NCI-H1092 treated with DMSO at 0.1 percent for 48 hours (cell line): ENCODE data around the gene PDE7B.

Source experiments
- DNase-seq: peaks from one replicate; lab custom pipeline; 2025; lab: John Stamatoyannopoulos, UW

PDE7B gene

DNA sequence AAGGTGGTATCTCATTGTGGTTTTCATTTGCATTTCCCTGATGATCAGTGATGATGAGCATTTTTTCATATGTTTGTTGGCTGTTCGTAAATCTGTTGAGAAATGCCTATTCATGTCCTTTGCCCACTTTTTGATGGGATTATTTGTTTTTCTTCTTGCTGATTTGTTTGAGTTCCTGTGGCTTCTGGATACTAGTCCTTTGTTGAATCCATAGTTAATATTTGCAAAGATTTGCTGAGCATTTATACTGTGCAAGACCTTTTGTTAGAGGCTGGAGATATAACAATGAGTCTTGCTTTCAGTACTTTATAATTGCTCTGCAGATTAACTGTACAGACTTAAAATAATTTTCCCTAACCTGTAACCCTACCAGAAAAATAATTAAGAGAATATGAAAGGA is 35.6 kb downstream of the PDE7B start:
- DNase-seq = no peak

DNA sequence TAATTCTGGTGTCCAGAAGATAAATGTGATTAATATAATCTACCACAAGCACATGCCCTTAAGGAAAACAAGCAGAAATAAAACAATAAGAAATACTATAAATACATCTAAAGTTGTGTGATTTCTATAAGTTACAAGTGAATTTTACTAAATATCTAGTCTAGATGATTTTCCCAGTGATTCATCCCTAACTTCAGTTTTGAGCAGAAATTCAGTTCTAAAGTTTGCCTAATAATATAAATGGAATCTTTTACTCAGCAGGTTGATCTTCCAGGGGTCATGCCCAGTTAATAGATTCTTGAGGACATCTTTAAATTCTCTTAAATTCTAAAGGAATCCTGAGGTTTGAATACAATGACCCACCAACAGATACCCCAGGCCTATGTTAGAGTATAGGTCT is 37.3 kb downstream of the PDE7B start:
- no peak for DNase-seq

DNA sequence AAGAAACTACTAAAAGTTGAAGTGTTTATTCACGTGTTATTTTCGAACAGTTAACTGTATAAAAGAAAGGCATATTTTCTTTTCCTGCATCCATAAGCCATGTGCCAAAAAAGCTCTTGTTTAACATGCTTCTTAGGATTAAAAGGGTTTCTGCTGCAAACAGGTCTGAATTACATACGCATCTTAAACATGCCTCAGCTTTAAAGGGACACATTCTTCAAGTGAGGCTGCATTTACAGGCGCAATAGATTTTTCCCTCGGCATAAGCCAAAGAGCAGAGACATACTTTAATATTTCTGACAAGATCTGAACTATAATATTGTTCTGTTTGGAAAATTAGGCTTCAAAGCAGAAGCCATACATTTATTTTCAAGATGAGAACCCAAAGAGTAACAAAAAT is 39.4 kb downstream of the PDE7B start:
- no peak for DNase-seq

DNA sequence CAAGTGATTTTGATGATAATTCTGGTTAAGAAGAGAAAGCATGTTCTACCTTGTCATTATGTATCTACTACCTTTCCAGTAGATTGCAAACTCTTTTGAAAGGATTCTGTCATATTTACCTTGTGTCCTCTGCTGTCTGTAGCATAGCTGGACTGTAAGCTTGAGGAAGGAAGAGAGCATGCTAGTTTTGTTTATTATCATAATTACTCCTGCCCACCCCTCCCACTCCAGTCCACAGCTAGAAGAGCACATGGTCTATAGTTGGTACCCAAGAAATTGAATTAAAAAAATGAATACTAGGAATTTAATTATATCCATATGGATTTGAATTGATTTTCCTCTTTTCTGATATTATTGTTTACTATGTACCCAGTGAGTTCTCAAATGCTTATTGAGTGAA is 40.2 kb downstream of the PDE7B start:
- DNase-seq = no peak

DNA sequence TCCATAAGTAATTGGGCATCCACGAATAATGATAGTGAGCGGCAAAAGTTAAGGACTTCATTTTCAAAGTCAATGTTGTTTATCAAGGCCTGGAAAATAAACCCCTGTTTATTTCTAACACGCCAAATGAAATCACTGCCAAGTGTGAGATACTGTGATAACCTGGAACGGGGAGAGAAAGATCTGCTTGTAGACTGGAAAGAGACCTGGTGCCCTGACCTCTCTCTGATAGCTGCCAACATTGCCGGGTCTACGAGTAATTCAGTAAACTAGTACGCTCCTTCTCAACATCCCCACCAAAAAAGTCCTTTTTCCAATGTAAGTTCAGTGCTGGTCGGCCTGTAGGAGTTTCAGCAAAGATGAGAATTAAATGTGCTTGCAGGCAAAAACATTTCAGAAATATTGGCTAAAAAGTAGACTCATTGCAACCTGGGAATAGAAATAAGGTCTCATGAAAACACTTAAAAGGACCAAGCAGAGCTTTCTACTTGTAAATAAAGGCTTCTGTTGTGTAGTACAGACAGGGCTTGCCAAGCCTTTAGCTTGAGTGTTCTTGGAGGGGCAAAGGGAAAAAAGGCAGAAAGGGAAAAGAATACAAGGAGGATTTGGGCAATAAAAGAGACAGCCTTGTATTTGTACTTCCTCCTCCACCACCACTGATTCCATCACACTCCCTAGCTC is 43.9 kb downstream of the PDE7B start:
- no peak for DNase-seq

DNA sequence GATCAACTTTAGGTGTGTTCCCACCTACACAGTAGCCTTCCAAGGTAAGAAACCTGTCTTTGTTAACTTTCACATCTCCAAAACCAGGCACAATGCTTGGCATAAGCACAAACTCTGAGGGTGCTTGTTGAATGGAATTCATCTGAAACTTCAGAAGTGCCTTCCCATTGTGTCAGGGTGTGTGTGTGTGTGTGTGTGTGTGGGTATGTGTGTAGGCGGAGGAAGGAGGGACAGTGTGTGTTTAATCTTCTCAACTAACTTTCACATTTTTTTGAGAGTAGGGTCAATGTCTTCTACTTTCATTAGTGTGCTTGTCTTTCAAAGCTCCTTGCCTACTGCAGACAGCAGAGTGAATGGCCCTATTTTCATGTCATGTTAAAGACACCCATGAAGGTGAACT is 45.6 kb downstream of the PDE7B start:
- no peak for DNase-seq

DNA sequence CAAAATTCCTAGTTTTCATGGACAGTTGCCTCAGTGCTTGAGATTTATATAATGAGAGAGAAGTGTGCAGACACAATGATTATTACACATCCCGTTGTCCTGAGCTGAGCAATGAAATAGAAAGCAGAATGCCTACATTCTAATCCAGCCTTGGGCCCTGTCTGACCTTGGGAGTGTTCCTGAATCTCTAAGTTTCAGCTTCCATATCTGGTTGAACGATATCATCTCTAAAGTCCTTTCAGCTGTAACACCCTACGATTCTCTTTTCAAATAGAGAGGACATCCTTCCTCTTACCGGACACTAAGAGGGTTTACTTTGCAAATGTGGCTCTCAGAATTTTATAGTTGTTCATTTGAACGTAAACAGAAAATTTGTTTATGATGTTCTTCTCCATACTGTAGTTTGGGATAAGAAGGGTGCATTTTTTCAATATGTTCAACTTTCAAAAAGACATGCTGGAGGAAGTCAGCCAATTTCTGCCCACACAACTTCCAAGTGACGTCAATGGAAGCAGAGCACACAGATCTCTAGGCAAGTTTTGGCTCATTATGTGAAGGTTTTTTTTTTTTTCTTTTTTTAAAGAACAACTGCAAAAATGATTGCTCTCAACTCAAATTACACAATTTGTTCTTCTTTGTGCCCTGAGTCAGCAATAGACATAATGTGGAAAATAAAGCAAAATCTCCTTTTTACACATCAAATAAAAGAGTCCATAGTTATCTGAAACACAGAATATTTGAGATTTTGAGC is 50.4 kb downstream of the PDE7B start:
- no peak for DNase-seq

DNA sequence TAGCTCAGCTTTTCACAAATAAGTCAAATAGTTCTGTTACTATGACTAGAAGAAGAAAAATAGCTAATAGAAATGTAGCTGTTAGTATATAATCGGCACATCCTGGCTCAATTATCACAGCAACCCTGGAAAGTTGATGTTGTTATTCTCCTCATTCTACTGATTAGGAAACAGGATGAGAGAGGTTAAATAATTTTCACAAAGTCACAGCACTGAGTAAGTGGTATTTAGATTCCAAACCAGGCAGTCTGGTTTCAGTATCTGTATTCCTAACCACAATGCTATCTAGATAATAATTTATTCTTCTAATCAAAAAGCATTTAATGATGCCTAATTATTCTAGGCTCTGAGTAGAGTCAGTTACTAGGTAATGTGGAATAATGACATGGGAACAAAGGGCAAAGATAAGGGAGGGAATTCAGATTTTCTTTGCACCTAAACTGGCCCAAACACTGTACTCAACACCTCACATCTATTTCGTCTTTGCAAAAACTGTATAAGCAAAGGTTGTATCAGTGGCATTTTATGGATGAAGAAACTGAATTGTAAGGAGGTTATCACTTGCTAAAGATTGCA is 51.3 kb downstream of the PDE7B start:
- DNase-seq = no peak

DNA sequence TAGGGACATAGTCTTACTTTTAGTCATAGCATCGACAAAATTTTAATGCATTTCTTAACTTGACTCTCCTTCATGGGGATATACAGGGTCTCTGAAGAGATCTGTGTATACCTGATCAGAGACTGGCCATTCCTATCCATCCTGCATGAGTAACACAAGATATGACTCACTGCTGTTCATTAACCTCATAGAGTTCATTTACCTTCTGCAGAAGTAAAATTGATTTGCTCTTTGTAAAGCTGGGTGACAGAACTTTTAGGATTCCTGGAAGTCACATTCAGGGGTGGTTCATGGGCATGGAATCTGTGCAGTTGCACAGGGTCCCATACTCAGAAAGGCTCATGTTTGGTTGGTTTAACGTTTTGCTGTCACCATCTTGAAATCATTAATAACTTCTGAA is 53.2 kb downstream of the PDE7B start:
- DNase-seq = no peak

DNA sequence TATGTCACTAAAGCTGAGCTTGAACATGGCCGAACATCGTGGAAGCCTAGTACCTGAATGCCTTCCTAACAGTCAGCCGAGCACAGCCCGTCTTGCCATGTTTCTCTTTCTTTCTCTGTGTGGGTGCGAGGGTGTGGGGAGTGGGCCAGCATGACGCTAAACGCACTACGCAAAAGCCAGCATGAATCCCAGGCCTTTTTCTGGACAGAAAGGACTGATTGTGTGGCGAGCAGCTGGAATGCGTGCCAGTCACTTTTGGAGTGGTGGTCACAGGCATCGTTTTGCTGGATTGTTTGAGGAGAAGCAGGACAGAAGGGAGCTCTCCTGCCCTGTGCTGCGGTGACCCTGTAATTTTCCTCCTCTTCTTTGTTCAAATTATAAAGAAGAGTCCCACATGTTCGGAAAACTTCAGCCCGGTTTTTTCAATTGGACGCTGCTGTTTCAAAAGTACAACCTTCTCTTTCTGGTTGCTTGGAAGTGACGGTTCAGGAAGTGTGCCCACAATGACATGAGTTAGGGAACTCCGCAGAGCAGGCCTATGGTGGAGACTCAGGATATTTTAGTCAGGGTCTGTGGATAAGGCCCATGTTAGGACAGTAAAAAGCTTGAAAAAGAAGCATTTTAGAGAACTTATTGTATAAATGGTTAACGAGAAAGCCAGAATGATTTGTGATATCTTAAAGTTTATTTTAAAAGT is 54.3 kb downstream of the PDE7B start:
- DNase-seq = no peak

DNA sequence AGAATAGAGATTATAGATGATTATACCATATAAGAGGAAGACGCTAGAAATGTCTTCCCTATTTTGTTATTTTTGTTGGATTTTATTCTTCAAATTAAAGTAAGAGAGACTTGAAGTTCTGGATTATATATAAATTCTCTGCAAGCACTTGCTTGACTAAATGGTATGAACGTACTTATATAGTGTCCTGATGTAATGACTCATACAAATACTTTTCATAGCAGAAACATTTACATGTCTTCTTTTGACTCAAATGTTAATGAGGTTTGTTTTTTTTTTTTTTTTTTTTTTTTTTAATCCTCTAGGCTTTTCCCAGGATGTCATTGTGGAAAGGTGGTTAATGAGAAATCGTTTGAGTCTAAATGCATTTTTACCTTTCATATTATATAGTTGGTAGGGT is 55.0 kb downstream of the PDE7B start:
- no peak for DNase-seq

DNA sequence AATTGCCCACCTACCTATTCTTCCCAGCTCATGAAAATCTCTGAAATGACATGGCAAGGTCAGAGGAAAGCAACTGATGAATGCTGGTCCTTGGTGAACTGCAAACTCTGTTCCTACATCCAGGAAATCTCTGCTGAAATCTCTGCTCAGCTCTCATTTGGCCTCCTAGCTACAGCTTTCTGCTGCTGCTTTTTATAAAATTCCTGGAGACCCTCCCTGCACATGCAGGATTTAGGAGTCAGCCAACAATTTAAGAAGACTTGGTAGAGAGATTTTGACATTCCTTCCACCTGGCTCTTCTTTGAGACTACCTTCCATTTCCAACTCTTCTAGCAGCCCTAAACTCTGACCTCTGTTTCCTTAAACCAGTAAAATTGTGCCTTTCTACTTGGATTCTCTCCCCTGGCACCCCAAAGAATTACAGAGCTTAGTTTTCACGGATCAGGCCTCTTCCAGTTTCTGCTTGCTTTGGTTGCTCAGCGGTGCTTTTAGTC is 55.5 kb downstream of the PDE7B start:
- no peak for DNase-seq

DNA sequence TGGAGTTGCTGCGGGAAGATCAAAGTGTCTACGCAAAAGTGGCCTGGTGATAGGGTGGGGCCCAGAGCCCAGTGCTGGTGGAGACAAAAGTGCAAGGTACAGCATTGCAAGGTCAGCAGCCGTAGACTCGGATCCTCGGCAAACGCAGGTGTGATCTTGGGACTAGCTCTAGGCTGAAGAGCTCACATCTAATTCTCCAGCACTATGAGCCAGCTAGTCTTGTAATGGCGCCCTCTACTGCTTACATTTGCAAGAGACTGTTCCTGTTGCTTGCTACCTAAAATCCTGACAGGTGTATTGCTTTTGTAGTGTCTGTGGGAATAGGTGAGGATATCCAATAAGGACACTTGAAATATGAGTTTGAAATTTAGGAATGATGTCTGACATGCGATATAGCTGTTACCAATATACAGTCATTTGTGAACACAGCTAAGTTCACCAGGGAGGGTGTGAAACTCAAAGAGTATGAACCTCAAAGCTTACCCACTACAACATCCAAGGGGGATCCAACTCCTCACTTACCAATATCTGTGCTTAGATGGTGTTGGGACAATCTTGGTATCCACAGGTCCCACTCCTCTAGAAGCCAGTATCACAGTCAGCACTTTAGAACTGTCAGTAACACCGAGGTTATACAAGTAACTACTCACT is 58.4 kb downstream of the PDE7B start:
- peak; percentile 64 for DNase-seq

DNA sequence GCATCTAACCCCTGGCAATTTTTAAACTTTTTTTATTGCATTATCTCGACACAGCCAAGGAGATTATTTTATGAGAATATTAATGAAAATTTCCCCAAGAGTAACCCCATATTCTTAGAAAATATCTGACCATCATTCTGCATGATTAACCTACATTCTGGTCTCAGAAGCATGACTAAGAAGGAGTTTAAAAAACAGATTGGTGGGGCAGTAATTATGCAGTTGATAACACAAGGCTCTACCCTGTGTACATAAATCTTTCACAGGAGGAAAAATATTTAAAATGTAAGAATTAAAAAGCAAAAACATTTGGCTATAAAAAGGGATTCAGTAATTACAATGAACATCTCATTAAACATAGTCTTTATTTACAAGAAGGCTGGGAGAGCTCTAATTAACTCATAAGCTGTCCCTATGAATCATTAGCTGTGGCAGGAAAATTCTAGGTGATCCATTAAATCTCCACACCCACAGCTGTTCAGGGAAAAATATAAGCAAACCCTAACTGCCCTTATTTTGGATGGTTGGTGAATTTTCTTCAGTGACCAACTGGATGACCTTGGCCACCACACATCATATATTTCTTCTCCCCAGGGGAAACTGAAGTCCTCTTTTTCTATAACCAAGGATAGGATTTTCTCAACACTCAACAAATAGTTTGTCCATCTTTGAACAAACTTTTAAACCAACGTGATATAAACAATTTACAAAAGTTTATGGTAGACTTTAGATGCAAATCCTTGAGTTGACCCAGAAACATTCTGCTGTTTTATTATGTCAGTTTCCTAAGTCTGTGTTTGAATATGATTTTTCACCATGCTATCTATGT is 59.5 kb downstream of the PDE7B start:
- no peak for DNase-seq

DNA sequence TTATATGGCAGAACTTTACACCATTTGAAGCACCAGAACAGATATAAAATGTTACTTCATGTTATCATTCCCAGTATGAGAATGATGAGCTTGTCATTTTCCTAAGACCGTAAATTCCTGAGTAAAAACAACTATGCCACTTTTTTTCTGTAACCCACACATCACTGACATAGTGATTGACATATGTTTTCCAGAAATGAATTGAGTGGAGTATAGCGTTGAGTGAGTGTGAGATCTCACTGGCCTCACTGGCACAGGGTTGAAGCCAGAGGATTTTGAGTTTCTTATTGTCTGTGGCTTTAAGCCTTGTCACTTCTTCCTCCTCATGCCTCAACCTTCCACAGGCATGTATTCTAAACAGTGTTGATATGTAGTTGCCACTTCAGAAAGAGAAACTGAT is 62.3 kb downstream of the PDE7B start:
- DNase-seq = no peak

DNA sequence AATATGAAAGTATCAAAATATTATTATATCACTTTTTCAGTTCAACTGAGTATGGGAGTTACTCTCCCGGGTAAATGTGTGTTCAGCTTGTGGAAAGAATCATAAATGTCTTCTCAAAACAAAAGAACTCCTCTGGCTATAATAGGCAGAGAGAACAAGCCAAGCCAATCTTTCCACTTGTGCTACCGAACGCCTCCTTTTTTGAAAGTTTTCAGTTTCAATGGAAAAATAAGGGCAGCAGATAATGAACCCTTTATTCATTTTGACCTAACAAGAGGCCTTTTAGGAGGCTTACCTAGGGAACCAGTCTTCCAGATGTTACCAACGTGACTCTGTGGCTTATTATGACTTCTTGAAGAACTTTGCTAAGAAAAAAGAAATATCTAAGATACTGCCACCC is 67.5 kb downstream of the PDE7B start:
- no peak for DNase-seq

DNA sequence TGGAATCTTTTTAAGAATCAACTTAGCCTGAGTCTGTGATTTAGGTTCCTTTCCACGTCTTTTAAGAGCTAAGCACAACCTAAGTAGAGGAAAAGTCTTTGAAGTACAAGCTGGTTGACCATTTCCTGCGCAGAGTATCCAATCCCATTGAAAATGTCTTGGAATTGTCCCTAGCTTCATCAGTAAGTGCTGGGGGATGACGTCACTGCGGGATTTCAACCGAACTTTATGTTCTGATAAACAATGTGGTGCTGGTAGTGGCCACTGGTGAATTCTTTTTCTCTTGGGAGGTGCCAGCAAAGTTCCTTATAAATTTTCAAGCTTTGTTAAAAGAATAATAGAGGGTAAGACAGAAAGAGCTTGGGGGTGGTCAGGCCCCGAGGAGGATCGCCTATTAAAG is 69.2 kb downstream of the PDE7B start:
- DNase-seq = no peak

DNA sequence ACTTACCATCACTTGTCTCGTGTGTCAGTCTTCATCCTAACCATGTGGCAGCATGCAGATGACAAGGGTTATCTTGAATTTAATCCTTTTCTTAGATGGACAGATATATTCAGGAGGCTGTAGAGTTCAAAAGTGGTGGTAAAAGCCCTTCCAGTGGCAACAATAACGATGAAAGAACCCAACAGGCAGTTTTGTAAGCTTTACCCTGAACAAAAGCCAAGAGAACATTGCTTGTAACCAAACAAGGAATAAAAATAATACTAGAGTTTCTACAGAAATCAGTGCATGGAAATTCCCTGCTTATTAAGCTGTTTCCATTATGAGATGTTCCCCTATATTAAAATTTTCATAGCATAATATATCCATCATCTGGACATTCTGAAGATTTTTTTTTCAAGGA is 69.7 kb downstream of the PDE7B start:
- DNase-seq = no peak

DNA sequence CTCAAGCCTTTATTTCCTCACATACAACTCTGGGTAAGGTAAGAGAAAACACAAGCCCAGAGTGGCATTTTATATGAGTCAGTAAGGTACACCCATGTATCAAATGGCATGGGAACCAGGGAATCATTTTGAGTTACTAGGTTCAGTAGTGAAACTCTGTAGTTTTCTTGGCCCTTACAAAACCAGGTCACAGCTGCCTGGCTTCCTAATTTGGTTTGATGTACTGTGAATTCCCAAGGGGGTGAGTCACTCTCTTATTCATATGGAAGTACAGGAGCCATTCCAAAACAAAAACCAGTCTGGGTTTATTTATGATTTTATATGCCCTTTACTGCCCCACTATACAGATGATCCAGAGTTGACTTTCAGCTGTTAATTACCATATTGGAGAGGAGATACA is 70.7 kb downstream of the PDE7B start:
- no peak for DNase-seq

DNA sequence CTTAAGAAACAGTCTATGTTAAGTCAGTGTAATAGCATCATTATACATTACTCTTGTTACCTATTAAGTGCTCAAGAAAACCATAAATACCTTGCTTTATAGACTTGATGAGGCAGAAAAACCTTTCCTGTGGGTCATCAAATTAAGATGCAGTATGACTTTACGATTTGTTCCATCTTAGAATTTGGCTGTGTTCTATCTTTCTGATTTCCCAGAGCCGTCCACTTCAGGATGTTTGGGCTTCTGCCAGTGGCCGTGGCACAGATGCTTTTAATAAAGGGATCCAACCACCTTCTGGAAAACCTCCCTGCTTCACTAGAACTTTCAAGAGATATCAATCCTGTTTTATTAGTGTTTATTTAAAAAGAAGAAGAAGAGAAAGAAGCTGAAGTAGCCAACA is 71.2 kb downstream of the PDE7B start:
- DNase-seq = peak; percentile 2

DNA sequence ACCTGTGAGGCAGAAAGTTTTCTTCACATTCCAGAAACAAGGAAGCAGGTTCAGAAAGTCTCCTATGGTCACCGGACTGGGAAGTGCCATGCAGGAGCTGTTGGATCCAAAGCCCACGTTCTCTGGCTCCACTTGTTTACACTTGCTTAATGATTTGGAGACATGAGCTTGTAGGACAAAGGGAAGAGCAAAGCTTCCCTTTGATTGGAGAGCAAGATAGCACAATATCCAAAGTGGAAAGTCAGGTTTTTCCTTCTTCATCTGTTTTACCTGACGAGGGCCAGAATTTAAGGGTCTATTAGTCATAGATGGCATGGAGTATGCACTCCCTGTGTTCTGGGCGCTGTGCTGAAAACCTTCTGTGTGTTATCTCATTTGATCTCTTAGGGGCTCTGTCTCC is 81.2 kb downstream of the PDE7B start:
- no peak for DNase-seq
